Panc1 (cell line): Measurements from ENCODE around the gene CAMKMT.

Source experiments
- POLR2AphosphoS5 ChIP-seq: IDR thresholded peaks from 2 replicates; pipeline ENCODE4 v1.6.1; 2012; ENCODE audit warnings: mild to moderate bottlenecking, low read depth, low read length, moderate library complexity
- TF ChIP-seq, protein P1 (sequence below): fragments of 450-650 bp; IDR thresholded peaks from 2 replicates; pipeline ENCODE4 v1.5.1; 2017; ENCODE audit warnings: mild to moderate bottlenecking

DNA sequence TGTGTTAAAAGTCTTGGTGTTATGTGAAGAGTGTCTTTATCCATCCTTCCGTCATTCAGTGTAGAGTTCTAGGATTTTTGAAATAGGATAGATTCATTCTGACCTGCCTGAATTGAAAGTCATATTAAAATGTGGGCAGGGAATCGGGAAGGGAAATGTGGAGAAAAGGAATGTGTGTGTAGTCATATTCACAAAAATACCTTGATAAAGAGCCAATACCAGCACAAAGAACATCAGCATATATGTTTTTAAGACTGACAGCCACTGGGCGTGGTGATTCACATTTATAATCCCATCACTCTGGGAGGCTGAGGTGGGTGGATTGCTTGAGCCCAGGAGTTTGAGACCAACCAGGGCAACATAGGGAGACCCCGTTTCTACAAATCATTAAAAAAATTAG is 188.1 kb downstream of the CAMKMT start:
- no peak for TF ChIP-seq POLR2AphosphoS5
- TF ChIP-seq, protein P1, sequence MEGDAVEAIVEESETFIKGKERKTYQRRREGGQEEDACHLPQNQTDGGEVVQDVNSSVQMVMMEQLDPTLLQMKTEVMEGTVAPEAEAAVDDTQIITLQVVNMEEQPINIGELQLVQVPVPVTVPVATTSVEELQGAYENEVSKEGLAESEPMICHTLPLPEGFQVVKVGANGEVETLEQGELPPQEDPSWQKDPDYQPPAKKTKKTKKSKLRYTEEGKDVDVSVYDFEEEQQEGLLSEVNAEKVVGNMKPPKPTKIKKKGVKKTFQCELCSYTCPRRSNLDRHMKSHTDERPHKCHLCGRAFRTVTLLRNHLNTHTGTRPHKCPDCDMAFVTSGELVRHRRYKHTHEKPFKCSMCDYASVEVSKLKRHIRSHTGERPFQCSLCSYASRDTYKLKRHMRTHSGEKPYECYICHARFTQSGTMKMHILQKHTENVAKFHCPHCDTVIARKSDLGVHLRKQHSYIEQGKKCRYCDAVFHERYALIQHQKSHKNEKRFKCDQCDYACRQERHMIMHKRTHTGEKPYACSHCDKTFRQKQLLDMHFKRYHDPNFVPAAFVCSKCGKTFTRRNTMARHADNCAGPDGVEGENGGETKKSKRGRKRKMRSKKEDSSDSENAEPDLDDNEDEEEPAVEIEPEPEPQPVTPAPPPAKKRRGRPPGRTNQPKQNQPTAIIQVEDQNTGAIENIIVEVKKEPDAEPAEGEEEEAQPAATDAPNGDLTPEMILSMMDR = no peak
